ENCODE measurements around the gene GOLGA3. TPM values are rescaled to one million over a fixed set of nuclear protein-coding genes. Genes with fewer than 3 reads are reported as not detected.

GOLGA3 gene
- total and polyA plus RNA-seq, 2 experiments from 2014 or later: 10.3 to 57.8 TPM

DNA sequence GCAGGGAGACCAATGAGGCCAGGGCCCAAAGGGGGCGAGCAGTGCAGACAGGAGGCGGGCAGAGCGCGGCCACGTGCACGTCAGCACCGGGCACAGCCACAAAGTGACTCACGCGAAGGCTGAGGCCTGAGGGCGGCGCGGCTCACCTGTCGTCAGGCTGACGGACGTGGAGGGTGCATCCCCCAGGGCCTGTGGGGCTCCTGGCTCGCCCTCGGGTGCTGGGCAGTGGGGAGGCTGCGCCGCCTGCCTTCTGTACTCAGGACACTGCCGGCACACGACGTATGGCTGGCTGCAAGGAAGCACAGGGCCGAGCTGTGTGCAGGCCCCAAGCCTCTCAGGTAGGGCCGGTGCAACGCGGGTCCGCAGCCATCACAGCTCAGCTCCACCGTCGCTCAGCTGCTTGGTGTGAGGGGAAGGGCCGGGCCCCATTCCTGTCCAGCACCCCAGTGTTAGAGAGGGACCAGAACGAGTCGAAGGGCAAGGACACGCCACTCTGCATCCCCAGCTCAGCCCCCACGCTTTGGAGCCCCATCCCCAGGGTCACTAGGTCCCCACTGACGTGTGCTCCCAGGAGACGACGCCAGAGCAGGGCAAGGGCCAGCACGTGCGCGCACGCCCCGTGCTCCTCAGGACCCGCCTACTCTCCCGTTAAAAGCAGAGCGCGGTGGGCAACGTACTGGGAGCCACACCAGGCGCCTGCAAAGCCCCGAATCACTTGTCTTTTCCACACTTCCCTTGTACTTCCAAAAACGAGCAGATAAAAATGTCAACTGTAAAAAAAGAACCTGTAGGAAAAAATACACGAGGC is 24.8 kb upstream of the GOLGA3 start (continued):
- TF ChIP-seq, protein P1, sequence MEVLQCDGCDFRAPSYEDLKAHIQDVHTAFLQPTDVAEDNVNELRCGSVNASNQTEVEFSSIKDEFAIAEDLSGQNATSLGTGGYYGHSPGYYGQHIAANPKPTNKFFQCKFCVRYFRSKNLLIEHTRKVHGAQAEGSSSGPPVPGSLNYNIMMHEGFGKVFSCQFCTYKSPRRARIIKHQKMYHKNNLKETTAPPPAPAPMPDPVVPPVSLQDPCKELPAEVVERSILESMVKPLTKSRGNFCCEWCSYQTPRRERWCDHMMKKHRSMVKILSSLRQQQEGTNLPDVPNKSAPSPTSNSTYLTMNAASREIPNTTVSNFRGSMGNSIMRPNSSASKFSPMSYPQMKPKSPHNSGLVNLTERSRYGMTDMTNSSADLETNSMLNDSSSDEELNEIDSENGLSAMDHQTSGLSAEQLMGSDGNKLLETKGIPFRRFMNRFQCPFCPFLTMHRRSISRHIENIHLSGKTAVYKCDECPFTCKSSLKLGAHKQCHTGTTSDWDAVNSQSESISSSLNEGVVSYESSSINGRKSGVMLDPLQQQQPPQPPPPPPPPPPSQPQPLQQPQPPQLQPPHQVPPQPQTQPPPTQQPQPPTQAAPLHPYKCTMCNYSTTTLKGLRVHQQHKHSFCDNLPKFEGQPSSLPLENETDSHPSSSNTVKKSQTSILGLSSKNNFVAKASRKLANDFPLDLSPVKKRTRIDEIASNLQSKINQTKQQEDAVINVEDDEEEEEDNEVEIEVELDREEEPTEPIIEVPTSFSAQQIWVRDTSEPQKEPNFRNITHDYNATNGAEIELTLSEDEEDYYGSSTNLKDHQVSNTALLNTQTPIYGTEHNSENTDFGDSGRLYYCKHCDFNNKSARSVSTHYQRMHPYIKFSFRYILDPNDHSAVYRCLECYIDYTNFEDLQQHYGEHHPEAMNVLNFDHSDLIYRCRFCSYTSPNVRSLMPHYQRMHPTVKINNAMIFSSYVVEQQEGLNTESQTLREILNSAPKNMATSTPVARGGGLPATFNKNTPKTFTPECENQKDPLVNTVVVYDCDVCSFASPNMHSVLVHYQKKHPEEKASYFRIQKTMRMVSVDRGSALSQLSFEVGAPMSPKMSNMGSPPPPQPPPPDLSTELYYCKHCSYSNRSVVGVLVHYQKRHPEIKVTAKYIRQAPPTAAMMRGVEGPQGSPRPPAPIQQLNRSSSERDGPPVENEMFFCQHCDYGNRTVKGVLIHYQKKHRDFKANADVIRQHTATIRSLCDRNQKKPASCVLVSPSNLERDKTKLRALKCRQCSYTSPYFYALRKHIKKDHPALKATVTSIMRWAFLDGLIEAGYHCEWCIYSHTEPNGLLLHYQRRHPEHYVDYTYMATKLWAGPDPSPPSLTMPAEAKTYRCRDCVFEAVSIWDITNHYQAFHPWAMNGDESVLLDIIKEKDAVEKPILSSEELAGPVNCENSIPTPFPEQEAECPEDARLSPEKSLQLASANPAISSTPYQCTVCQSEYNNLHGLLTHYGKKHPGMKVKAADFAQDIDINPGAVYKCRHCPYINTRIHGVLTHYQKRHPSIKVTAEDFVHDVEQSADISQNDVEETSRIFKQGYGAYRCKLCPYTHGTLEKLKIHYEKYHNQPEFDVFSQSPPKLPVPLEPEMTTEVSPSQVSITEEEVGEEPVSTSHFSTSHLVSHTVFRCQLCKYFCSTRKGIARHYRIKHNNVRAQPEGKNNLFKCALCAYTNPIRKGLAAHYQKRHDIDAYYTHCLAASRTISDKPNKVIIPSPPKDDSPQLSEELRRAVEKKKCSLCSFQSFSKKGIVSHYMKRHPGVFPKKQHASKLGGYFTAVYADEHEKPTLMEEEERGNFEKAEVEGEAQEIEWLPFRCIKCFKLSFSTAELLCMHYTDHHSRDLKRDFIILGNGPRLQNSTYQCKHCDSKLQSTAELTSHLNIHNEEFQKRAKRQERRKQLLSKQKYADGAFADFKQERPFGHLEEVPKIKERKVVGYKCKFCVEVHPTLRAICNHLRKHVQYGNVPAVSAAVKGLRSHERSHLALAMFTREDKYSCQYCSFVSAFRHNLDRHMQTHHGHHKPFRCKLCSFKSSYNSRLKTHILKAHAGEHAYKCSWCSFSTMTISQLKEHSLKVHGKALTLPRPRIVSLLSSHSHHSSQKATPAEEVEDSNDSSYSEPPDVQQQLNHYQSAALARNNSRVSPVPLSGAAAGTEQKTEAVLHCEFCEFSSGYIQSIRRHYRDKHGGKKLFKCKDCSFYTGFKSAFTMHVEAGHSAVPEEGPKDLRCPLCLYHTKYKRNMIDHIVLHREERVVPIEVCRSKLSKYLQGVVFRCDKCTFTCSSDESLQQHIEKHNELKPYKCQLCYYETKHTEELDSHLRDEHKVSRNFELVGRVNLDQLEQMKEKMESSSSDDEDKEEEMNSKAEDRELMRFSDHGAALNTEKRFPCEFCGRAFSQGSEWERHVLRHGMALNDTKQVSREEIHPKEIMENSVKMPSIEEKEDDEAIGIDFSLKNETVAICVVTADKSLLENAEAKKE (CRISPR knock-in tag; IDR thresholded peaks at IDR 0.05): no peak
- no peak for TF ChIP-seq NANOG (IDR thresholded peaks at IDR 0.05; ENCODE audit: borderline replicate concordance)
- TF ChIP-seq JUNB (IDR thresholded peaks at IDR 0.05; ENCODE audit: unreplicated experiment): no peak
- TF ChIP-seq ZNF331 (CRISPR knock-in tag; IDR thresholded peaks at IDR 0.05; ENCODE audit: low read depth): no peak
- TF ChIP-seq, protein P2, sequence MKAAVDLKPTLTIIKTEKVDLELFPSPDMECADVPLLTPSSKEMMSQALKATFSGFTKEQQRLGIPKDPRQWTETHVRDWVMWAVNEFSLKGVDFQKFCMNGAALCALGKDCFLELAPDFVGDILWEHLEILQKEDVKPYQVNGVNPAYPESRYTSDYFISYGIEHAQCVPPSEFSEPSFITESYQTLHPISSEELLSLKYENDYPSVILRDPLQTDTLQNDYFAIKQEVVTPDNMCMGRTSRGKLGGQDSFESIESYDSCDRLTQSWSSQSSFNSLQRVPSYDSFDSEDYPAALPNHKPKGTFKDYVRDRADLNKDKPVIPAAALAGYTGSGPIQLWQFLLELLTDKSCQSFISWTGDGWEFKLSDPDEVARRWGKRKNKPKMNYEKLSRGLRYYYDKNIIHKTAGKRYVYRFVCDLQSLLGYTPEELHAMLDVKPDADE (IDR thresholded peaks at IDR 0.05): no peak
- no peak for TF ChIP-seq CREB1 (CRISPR knock-in tag; IDR thresholded peaks at IDR 0.05; ENCODE audit: low read depth)
- no peak for TF ChIP-seq EZH2phosphoT487 (IDR thresholded peaks at IDR 0.05; ENCODE audit: unreplicated experiment)
- TF ChIP-seq POLR2AphosphoS5 (IDR thresholded peaks at IDR 0.05; ENCODE audit: low read depth): no peak

DNA sequence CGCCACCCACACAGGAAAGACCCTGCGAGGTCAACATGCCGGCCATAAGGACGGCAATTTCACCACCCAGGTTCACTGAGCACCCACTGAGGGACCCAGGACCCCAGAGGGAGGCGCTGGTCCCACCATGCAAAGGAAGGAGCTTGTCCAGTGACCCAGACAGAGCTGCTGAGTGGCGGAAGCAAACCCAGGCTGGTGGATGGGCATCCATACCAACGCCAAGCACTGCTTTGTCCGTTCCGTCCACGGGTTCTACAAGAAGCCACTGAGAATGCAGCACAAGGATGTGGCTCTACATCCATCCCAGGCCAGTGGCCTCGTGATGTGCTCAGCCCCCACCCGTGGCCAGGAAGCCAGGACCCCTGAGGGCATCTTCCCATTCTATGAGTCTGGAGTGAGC is 23.8 kb upstream of the GOLGA3 start:
- ATAC-seq: no peak

More for the DNA sequence above, 23.8 kb upstream of the GOLGA3 start:
- no peak overlapping the region for H3K4me3 Mint-ChIP-seq
- Histone ChIP-seq H3K4me1 (ENCODE audit: insufficient read depth) (peaks cover 9% of the 10 kb centered on the region), H3K4me3 (no peak overlapping the region), H3K27ac (ENCODE audit: low read depth) (no peak overlapping the region), H3K36me3 (ENCODE audit: insufficient read depth) (peaks cover 8% of the 10 kb centered on the region; the same call in 1 of the 2 replicates), H3K79me2 (replicated peaks; ENCODE audit: insufficient read depth) (no peaks in the 10 kb centered on the region), H3K4me2 (no peak overlapping the region), H3K9me2 (ENCODE audit: insufficient read depth) (no peaks in the 10 kb centered on the region), H4K20me1 (replicated peaks; ENCODE audit: insufficient read depth) (peaks cover 7% of the 10 kb centered on the region), H3F3A (replicated peaks; ENCODE audit: low read depth) (peaks cover 13% of the 10 kb centered on the region; the same call in 1 of the 2 replicates), H2AFZ (no peak overlapping the region), H3K27me3 (ENCODE audit: insufficient read depth) (no peaks in the 10 kb centered on the region)
- no peaks in the 10 kb centered on the region for H3K9me3 Mint-ChIP-seq
- H3K27me3 Mint-ChIP-seq (ENCODE audit: insufficient read depth, low read depth, poor library complexity): peaks cover 5% of the 10 kb centered on the region
- H3K4me1 Mint-ChIP-seq: peaks cover 12% of the 10 kb centered on the region
- H3K36me3 Mint-ChIP-seq (ENCODE audit: low read depth): peaks cover 59% of the 10 kb centered on the region
- H3K27ac Mint-ChIP-seq: no peak overlapping the region
- no peak for TF ChIP-seq ZNF114 (CRISPR knock-in tag; IDR thresholded peaks at IDR 0.05)
- no peak for DNase-seq (ENCODE audit: low spot score)

Measured in GM23338 (cell line).